SJSA1 (cell line): Measurements from ENCODE around the gene ATG13. TPM values are rescaled to one million over a fixed set of nuclear protein-coding genes. Genes with fewer than 3 reads are reported as not detected.
"Not testable (repeated sequence)": the region's sequence is repeated elsewhere in the genome, so short reads cannot be mapped to it uniquely, and the experiment has no call there.

Experiments
- DNase-seq, 2 experiments: peaks; one replicate each; pipeline ENCODE4 v3.0.0-alpha.2; 2015 to 2020; ENCODE audit warnings: low spot score in 2 of 2, low read depth in 1 of 2
- H3K27ac ChIP-seq: fragments of 250-450 bp; sonication (Bioruptor Pico); 2 replicates; pipeline ENCODE4 v1.5.1; 2020; ENCODE audit warnings: mild to moderate bottlenecking, moderate library complexity
- H3K27me3 ChIP-seq: fragments of 250-450 bp; sonication (Bioruptor Pico); replicated peaks from 2 replicates; pipeline ENCODE4 v1.5.1; 2020; ENCODE audit warnings: mild to moderate bottlenecking, moderate library complexity
- H3K36me3 ChIP-seq: fragments of 250-450 bp; sonication (Bioruptor Pico); 2 replicates; pipeline ENCODE4 v1.5.1; 2020; ENCODE audit warnings: mild to moderate bottlenecking
- H3K4me1 ChIP-seq: fragments of 250-450 bp; sonication (Bioruptor Pico); replicated peaks from 2 replicates; pipeline ENCODE4 v1.6.1; 2021; ENCODE audit warnings: mild to moderate bottlenecking
- H3K4me3 ChIP-seq: fragments of 250-450 bp; sonication (Bioruptor Pico); 2 replicates; pipeline ENCODE4 v1.5.1; 2020; ENCODE audit warnings: mild to moderate bottlenecking
- H3K9me3 ChIP-seq: fragments of 250-450 bp; sonication (Bioruptor Pico); replicated peaks from 2 replicates; pipeline ENCODE4 v1.5.1; 2020; ENCODE audit warnings: mild to moderate bottlenecking
- total RNA-seq: library from RNA; depleted of rRNA; stranded (reverse); fragments of >200 nt; shearing (Covaris generic); gene quantifications from 2 replicates; pipeline ENCODE4 v1.2.3, GENCODE V29; 2014

The ATG13 gene
- total RNA-seq, 1 experiment from 2014 or later: 44.4 TPM

DNA sequence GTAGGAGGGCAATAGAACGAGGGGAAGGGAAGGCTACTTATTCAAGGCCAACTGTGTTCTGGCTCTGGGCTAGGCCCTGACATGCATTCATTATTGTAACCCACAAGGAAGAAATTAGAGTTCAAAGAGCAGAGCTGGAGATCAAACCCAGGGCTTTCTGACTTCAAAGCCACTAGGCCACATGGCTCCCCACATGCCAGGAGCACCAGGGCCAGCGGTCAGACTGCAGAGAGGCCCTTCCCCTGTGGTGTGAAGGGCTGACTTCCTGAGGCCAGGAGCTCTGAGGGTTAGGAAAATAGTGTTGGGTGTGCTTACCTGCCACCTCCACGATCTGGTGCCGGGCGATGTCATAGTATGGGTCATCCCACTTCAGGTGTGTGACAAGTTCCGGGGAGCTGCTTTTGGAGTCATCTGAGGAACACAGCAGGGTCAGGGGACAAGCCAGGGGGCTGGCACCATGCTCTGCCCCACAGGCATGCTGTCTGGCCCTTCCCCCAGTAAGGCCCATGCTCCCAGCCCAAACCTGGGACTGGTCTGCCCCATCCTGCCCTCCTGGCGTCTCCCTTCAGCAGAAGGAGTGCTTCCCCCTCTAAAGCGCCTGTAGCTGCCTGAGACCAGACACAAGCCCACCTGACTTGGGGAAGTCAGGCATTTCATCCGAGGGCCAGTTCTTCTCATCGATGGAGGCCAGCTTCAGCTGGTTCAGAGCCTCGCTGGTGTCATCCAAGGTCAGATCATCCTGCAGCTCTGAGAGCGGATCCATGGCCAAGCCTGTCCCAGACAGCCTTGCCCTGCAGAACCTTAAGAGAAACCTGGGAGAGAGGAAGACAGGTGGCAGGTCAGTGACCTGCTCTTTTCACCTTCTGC is 78.2 kb downstream of the ATG13 start:
- H3K9me3 ChIP-seq: no peaks in the 10 kb centered on the region
- no peaks in the 10 kb centered on the region for H3K4me1 ChIP-seq
- no peaks in the 10 kb centered on the region for H3K27me3 ChIP-seq
- H3K27ac ChIP-seq: no peak overlapping the region
- peaks cover 40% of the 10 kb centered on the region for H3K36me3 ChIP-seq
- no peak for DNase-seq
- no peak overlapping the region for H3K4me3 ChIP-seq

DNA sequence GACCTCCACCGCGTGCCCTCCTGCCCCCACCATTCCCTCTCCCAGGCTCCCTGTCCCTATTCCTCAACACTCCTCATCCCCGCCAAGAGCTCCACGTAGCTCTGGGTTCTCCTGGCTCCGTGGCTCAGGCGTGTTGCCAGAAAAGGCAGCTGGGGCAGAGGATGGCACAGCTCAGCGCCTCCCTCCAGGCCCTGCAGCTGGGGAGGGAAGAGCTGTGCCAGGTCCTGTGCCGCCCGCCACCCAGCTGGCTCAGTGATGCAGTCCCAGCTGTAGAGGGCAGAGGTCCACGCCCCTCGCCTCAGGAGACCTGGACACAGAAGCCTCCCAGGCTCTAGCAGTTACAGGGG is 78.8 kb downstream of the ATG13 start:
- no peaks in the 10 kb centered on the region for H3K4me1 ChIP-seq
- no peak for DNase-seq
- H3K27me3 ChIP-seq: no peaks in the 10 kb centered on the region
- H3K4me3 ChIP-seq: no peak overlapping the region
- no peak overlapping the region for H3K27ac ChIP-seq
- peaks cover 43% of the 10 kb centered on the region for H3K36me3 ChIP-seq
- no peaks in the 10 kb centered on the region for H3K9me3 ChIP-seq

DNA sequence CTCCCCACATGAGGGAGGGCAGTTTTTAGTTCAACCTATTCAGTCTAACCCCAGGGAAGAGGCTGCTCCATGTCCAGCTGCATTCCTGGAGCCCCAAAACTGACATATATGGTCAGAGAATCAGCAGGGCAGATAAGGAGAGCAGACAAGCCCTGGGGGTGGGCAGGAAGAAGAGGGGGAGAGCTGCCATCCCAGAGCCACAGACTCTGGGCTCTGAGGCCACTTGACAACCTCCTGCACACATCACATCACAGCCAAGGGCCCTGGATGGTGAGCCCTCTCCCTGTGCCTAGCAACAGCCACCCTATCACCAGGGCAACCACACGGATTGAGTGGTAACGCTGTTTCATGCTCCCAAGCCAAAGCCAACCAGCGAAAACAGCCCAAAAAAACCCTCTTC is 80.0 kb downstream of the ATG13 start:
- peaks cover 50% of the 10 kb centered on the region for H3K36me3 ChIP-seq
- no peaks in the 10 kb centered on the region for H3K9me3 ChIP-seq
- no peak overlapping the region for H3K27ac ChIP-seq
- DNase-seq: no peak
- no peak overlapping the region for H3K4me3 ChIP-seq
- no peaks in the 10 kb centered on the region; the same call in 1 of the 2 replicates for H3K4me1 ChIP-seq
- H3K27me3 ChIP-seq: no peaks in the 10 kb centered on the region

GRCh38 chr11:46697723-46698122 is 80.4 kb downstream of the ATG13 start:
- Histone ChIP-seq H3K4me1 (no peaks in the 10 kb centered on the region; the same call in 1 of the 2 replicates), H3K27me3 (no peaks in the 10 kb centered on the region), H3K4me3 (no peak overlapping the region), H3K36me3 (peaks cover 54% of the 10 kb centered on the region), H3K9me3 (no peaks in the 10 kb centered on the region), H3K27ac (no peak overlapping the region)
- DNase-seq: no peak

GRCh38 chr11:46698597-46698996 is 81.2 kb downstream of the ATG13 start:
- DNase-seq: no peak
- Histone ChIP-seq H3K36me3 (peaks cover 60% of the 10 kb centered on the region), H3K27me3 (no peaks in the 10 kb centered on the region), H3K4me3 (no peak overlapping the region), H3K4me1 (no peaks in the 10 kb centered on the region; the same call in 1 of the 2 replicates), H3K9me3 (no peaks in the 10 kb centered on the region), H3K27ac (no peak overlapping the region)

GRCh38 chr11:46700241-46701077 is 83.1 kb downstream of the ATG13 start, which contains the start of the genes ARHGAP1 and ZNF408:
TSS of gene ARHGAP1 (minus strand) at chr11:46700619. CDS start at chr11:46696107, 4,512 bp downstream.
TSS of gene ZNF408 (plus strand) at chr11:46701031. CDS start at chr11:46701048, 17 bp downstream.
- Histone ChIP-seq H3K27me3 (no peaks in the 10 kb centered on the region), H3K36me3 (peaks cover 60% of the 10 kb centered on the region), H3K4me3 (peak within 1 kb of the TSS; percentile 58), H3K27ac (peak within 1 kb of the TSS; percentile 89), H3K9me3 (no peaks in the 10 kb centered on the region), H3K4me1 (no peaks in the 10 kb centered on the region; the same call in 1 of the 2 replicates)
- peak; percentile 99 for DNase-seq

DNA sequence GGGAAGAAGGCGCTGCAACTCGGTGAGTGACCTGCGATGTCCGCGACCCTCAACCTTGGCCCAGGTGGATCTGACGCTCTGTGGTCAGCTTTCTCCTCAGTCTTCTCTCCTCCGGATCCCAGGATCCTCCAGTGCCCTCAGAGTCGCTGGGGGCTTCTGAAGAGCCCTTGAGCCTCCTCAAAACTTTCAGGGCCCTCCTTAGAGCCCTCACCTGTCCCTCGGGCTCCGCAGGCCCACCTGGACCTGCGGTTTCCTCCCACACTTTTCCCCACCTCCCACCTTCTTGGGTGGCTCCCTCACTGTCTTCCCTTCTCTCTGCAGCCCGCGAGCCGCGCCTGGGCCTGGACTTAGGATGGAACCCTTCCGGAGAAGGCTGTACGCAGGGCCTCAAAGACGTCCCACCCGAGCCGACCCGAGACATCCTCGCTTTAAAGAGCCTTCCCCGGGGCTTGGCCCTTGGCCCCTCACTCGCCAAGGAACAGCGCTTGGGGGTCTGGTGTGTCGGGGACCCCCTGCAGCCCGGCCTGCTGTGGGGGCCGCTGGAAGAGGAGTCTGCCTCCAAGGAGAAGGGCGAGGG is 83.8 kb downstream of the ATG13 start:
- Histone ChIP-seq H3K9me3 (no peaks in the 10 kb centered on the region; the same call in 1 of the 2 replicates), H3K4me1 (no peaks in the 10 kb centered on the region; the same call in 1 of the 2 replicates), H3K36me3 (peaks cover 60% of the 10 kb centered on the region), H3K27me3 (no peaks in the 10 kb centered on the region), H3K27ac (peak overlapping the region; percentile 89), H3K4me3 (peak overlapping the region; percentile 58)
- no peak for DNase-seq

DNA sequence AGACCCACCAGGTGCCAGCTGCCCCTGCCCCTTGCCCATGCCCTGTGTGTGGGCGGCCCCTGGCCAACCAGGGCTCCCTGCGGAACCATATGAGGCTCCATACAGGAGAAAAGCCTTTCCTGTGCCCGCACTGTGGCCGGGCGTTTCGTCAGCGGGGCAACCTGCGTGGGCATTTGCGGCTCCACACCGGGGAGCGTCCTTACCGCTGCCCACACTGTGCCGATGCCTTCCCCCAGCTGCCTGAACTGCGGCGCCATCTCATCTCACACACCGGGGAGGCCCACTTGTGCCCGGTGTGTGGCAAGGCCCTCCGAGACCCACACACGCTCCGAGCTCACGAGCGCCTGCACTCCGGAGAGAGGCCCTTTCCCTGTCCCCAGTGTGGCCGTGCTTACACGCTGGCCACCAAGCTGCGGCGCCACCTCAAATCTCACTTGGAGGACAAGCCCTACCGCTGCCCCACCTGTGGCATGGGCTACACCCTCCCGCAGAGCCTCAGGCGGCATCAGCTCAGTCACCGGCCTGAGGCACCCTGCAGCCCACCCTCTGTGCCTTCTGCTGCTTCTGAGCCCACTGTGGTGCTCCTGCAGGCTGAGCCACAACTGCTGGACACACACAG is 87.8 kb downstream of the ATG13 start:
- H3K27ac ChIP-seq: no peak overlapping the region
- no peak for DNase-seq
- no peak overlapping the region for H3K4me3 ChIP-seq
- H3K36me3 ChIP-seq: peaks cover 71% of the 10 kb centered on the region
- H3K27me3 ChIP-seq: no peaks in the 10 kb centered on the region
- no peaks in the 10 kb centered on the region; the same call in 1 of the 2 replicates for H3K4me1 ChIP-seq
- no peaks in the 10 kb centered on the region; the same call in 1 of the 2 replicates for H3K9me3 ChIP-seq

DNA sequence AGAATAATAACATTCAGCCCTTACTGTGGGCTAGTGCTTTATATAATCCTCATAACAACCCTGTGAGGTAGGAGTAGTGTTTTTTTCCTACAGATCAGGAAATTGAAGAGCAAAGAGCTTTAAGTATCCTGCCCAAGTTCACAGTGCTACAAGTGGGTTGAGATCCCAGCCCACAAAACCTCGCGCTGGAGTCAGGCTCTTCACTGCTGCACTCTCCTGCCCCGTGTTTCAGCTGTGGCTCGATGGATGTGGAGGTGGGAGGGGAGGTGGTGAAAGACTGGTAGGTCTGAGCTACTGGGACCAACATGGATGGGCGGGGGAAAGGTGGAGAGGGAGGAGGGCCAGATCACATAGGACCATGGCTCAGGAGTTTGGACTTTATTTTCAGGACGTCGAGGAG is 89.5 kb downstream of the ATG13 start:
- Histone ChIP-seq H3K27ac (no peak overlapping the region), H3K36me3 (peaks cover 61% of the 10 kb centered on the region), H3K4me3 (no peak overlapping the region), H3K4me1 (no peaks in the 10 kb centered on the region; the same call in 1 of the 2 replicates), H3K27me3 (no peaks in the 10 kb centered on the region), H3K9me3 (no peaks in the 10 kb centered on the region; the same call in 1 of the 2 replicates)
- no peak for DNase-seq

- not testable (repeated sequence) for H3K4me3 ChIP-seq, H3K27ac ChIP-seq, DNase-seq, H3K9me3 ChIP-seq, H3K27me3 ChIP-seq, H3K4me1 ChIP-seq
- H3K36me3 ChIP-seq: peaks cover 39% of the 10 kb centered on the region
These were observed 92.0 kb downstream of the ATG13 start for GRCh38 chr11:46709351-46709750.

DNA sequence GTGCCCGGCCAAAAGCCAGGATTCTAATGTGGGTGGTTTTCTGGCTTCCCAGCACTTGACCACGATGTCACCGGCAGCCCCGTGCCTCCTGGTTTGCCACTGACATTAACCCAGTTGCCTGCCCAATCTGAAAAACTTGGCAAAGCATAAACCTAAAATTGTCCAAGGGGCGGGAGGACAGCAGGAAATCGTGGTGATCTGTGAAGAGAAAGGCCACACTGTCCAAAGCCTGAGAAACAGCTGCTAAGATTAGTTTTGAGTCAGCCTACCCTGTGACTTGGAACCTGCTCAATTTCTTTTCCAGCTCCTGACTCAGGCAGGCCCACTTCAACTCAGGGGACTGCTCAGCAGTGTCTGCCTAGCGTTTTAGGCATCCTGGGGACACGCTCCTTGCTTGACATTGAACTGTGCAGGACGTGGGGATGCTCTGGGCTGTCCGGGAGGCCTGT is 93.5 kb downstream of the ATG13 start:
- Histone ChIP-seq H3K4me1 (peaks cover 13% of the 10 kb centered on the region), H3K27ac (no peak overlapping the region), H3K27me3 (no peaks in the 10 kb centered on the region), H3K36me3 (peaks cover 24% of the 10 kb centered on the region), H3K4me3 (no peak overlapping the region), H3K9me3 (no peaks in the 10 kb centered on the region; the same call in 1 of the 2 replicates)
- no peak for DNase-seq

- DNase-seq: no peak
- Histone ChIP-seq H3K27ac (no peak overlapping the region), H3K4me1 (peaks cover 13% of the 10 kb centered on the region), H3K27me3 (no peaks in the 10 kb centered on the region), H3K36me3 (peaks cover 19% of the 10 kb centered on the region), H3K4me3 (no peak overlapping the region), H3K9me3 (no peaks in the 10 kb centered on the region)
These were observed 94.0 kb downstream of the ATG13 start for GRCh38 chr11:46711303-46711702.
